MCF 10A (cell line): Measurements from ENCODE around the gene PAX4. TPM values are rescaled to one million over a fixed set of nuclear protein-coding genes. Genes with fewer than 3 reads are reported as not detected.

Experiments used
- BruUV-seq: library from RNA; stranded (reverse); fragments of 400-500 nt; replicated peaks from 2 replicates; lab custom pipeline; 2021; lab: Mats Ljungman, UMichigan
- CTCF ChIA-PET: fragments of 300-600 bp; sonication (Branson Sonifier 250); formaldehyde crosslinking; extraction: SDS; loops from one replicate; lab custom pipeline; 2021; ENCODE audit warnings: antibody characterized with exemption, inconsistent platforms; lab: Yijun Ruan, JAX
- POLR2A ChIA-PET: fragments of 300-600, 350-650 bp; sonication (Branson Sonifier 250); formaldehyde crosslinking; extraction: SDS; loops from one replicate; lab custom pipeline; 2020; ENCODE audit warnings: antibody characterized with exemption, inconsistent platforms; lab: Yijun Ruan, JAX
- DNase-seq: peaks from one replicate; pipeline ENCODE4 v3.0.0-alpha.2; 2018; ENCODE audit not compliant: unreplicated experiment
- H3K27ac Mint-ChIP-seq: one replicate; pipeline ENCODE4 v1.8.0; 2022; ENCODE audit warnings: mild to moderate bottlenecking, low read depth, mixed read lengths; ENCODE audit not compliant: unreplicated experiment
- H3K27me3 Mint-ChIP-seq: one replicate; pipeline ENCODE4 v1.8.0; 2022; ENCODE audit warnings: mixed read lengths; ENCODE audit not compliant: insufficient read depth, unreplicated experiment
- H3K36me3 Mint-ChIP-seq: one replicate; pipeline ENCODE4 v1.8.0; 2022; ENCODE audit warnings: mild to moderate bottlenecking, moderate library complexity, mixed read lengths; ENCODE audit not compliant: insufficient read depth, unreplicated experiment
- H3K4me1 Mint-ChIP-seq: one replicate; pipeline ENCODE4 v1.8.0; 2022; ENCODE audit warnings: mixed read lengths; ENCODE audit not compliant: insufficient read depth, unreplicated experiment
- H3K4me3 Mint-ChIP-seq: one replicate; pipeline ENCODE4 v1.8.0; 2022; ENCODE audit warnings: mild to moderate bottlenecking, moderate library complexity, mixed read lengths; ENCODE audit not compliant: unreplicated experiment
- H3K9me3 Mint-ChIP-seq: one replicate; pipeline ENCODE4 v1.8.0; 2022; ENCODE audit warnings: mixed read lengths; ENCODE audit not compliant: unreplicated experiment
- intact Hi-C: fragments of 100-400 bp; cut with micrococcal nuclease; formaldehyde crosslinking; loops from 2 replicates; pipeline ENCODE4 v1.14.1; 2022
- total RNA-seq: library from RNA; stranded (reverse); gene quantifications from 2 replicates; pipeline ENCODE4 v1.2.3, GENCODE V29; 2022
- TF ChIP-seq, protein P1 (sequence below): fragments of 200-600 bp; IDR thresholded peaks from one replicate; pipeline ENCODE4 v1.8.0; 2022; ENCODE audit warnings: antibody characterized with exemption, mild to moderate bottlenecking; ENCODE audit not compliant: unreplicated experiment

Gene PAX4
- total RNA-seq, 1 experiment from 2014 or later = not detected

DNA sequence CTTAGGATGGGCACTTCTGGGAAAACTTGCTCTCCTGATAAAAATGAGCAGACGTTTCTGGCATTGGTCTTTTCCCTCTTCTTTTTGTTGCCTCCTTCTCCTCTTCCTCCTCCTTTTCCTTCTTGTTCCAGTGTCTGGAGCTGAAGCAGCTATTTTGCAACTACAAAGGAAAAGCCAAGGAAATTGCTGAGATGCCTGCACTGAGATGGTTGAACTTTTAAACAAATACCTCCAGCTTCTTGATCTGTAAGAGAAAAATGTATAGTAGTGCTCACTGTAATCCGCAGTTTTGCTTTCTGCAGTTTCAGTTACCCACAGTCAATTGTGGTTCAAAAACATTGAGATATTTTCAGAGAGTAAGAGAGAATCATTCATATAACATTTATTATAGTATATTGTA, 26.5 kb upstream of the PAX4 start:
- no TSS peak for BruUV-seq
- Mint-ChIP-seq H3K9me3 (no peaks in the 10 kb centered on the region), H3K4me3 (no peak overlapping the region), H3K36me3 (no peaks in the 10 kb centered on the region), H3K27me3 (no peaks in the 10 kb centered on the region), H3K27ac (no peak overlapping the region), H3K4me1 (no peaks in the 10 kb centered on the region)
- ChIA-PET POLR2A (no interaction called here), CTCF (interaction anchor here (0.7 kb wide), 1 partner anchor 12 kb away, joined by 3 read pairs; no protein-coding TSS in a partner anchor)
- intact Hi-C loops = no loop called here
- TF ChIP-seq, protein P1, sequence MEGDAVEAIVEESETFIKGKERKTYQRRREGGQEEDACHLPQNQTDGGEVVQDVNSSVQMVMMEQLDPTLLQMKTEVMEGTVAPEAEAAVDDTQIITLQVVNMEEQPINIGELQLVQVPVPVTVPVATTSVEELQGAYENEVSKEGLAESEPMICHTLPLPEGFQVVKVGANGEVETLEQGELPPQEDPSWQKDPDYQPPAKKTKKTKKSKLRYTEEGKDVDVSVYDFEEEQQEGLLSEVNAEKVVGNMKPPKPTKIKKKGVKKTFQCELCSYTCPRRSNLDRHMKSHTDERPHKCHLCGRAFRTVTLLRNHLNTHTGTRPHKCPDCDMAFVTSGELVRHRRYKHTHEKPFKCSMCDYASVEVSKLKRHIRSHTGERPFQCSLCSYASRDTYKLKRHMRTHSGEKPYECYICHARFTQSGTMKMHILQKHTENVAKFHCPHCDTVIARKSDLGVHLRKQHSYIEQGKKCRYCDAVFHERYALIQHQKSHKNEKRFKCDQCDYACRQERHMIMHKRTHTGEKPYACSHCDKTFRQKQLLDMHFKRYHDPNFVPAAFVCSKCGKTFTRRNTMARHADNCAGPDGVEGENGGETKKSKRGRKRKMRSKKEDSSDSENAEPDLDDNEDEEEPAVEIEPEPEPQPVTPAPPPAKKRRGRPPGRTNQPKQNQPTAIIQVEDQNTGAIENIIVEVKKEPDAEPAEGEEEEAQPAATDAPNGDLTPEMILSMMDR = no peak
- no peak for DNase-seq

DNA sequence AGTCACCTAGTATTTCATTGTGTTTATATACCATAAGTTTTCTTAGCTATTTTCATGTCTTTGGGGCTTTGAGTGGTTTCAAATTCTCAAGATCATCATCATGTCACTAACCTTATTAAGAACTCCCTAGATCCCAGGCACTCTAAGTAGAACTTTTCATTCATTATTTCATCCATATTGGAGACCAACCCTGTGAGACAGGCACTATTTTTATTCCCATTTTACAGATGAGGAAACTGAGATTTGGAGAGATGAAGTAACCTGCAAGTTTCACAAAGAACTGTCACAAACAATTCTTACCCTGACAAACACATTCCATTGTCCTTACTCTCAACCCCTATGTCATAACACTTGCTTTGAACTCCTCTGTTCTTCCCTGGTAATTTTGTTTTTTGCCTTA, 20.3 kb upstream of the PAX4 start:
- CTCF ChIA-PET = no interaction called here
- intact Hi-C loops = no loop called here
- Mint-ChIP-seq H3K27me3 (peaks cover 27% of the 10 kb centered on the region), H3K9me3 (peaks cover 7% of the 10 kb centered on the region), H3K36me3 (no peaks in the 10 kb centered on the region), H3K4me1 (peaks cover 6% of the 10 kb centered on the region), H3K4me3 (no peak overlapping the region), H3K27ac (no peak overlapping the region)
- BruUV-seq = no TSS peak
- DNase-seq = no peak
- TF ChIP-seq, protein P1 = no peak
- POLR2A ChIA-PET = no interaction called here

DNA sequence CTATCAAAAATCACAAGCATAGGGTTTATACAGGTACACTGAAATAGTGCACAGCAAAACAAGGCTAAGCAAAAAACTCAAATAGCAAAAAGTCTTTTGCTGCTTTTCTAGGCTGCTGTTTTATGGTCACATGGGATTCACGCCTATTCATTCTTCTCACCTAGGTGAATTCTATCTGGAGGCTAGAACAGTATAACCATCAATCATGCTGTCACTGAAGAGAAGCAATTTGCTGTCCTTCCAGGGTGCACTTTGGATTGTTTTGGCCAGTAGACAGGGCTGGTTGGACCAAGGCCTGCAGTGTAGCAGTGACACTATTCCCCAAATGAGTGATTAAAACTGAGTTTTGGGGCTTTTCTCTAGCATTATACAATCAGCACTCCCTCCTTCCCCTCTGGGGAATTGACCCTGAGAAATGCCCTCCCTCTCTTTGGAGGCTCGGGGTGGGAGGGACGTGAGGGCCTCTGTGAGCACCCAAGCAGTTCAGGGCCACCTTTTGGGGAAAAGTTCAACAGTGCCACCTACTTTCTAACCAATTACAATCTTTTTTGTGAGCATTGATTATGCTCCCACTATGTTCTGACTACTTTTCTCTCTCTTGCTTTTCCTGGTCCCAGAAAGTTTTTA, 17.8 kb upstream of the PAX4 start:
- no peak overlapping the region for H3K4me3 Mint-ChIP-seq
- ChIA-PET POLR2A (no interaction called here), CTCF (no interaction called here)
- no peak for DNase-seq
- H3K9me3 Mint-ChIP-seq = peaks cover 7% of the 10 kb centered on the region
- peaks cover 6% of the 10 kb centered on the region for H3K4me1 Mint-ChIP-seq
- no peak overlapping the region for H3K27ac Mint-ChIP-seq
- TF ChIP-seq, protein P1 = no peak
- no peaks in the 10 kb centered on the region for H3K36me3 Mint-ChIP-seq
- H3K27me3 Mint-ChIP-seq = peaks cover 27% of the 10 kb centered on the region
- no TSS peak for BruUV-seq
- intact Hi-C loops = no loop called here

DNA sequence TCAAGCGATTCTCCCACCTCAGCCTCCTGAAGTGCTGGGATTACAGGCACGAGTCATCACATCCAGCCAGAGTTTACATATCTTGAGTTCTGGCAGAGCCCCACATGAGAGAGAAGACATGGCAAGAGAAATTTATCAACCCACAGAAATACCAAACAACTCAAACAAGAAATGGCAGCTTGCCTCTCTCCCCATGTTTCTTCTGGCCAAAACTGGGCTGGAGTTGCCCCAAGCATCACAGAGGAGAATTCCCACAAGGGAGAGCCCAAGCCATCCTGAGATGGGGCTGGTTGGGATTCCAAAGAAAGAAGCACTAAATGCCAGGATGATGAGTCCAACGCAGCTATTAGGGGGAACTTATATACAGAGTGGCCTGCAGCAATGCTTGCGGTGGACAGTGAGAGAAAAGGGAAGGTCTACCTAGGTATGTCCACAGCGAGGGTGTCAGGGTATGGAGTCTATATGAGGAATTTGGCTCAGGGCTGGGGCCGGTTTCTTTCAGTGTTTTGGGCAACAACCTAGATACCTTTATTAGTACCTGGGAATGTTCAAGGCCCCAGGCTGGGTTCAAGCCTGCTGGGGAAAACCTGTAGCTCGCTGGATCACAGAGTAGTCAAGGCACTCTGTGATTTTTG, 14.5 kb upstream of the PAX4 start:
- peaks cover 7% of the 10 kb centered on the region for H3K9me3 Mint-ChIP-seq
- ChIA-PET POLR2A (no interaction called here), CTCF (interaction anchor here (0.6 to 1.1 kb wide), 2 partner anchors 12 to 22 kb away, joined by 3 read pairs; no protein-coding TSS in a partner anchor)
- no TSS peak for BruUV-seq
- peaks cover 6% of the 10 kb centered on the region for H3K4me1 Mint-ChIP-seq
- DNase-seq = no peak
- TF ChIP-seq, protein P1 = no peak
- intact Hi-C loops = no loop called here
- no peak overlapping the region for H3K4me3 Mint-ChIP-seq
- H3K36me3 Mint-ChIP-seq = no peaks in the 10 kb centered on the region
- H3K27me3 Mint-ChIP-seq = peaks cover 25% of the 10 kb centered on the region
- H3K27ac Mint-ChIP-seq = no peak overlapping the region
